Right lung (tissue), 5 donors: ENCODE data around the gene PIK3R2. TPM values are rescaled to one million over a fixed set of nuclear protein-coding genes. Genes with fewer than 3 reads are reported as not detected.

ENCODE experiments used
- DNase-seq, 2 donors: peaks; one replicate each; pipeline ENCODE4 v3.0.0-alpha.2; 2013
- polyA plus RNA-seq, 5 donors: library from polyadenylated mRNA; unstranded; fragments of 120-200 nt; gene quantifications; one replicate each; pipeline versions ENCODE4 v1.2.1 to v1.2.3, GENCODE V29; 2013; ENCODE audit warnings: inconsistent platforms in 1 of 5, low replicate concordance in 1 of 5; ENCODE audit not compliant: insufficient read length in 5 of 5, insufficient read depth in 1 of 5

Gene PIK3R2
- polyA plus RNA-seq, 5 donors = 20.7 to 57.0 (median 27.6) TPM

- DNase-seq = no peak
Observed at GRCh38 chr19:18122860-18123795, 29.8 kb upstream of the PIK3R2 start.

DNA sequence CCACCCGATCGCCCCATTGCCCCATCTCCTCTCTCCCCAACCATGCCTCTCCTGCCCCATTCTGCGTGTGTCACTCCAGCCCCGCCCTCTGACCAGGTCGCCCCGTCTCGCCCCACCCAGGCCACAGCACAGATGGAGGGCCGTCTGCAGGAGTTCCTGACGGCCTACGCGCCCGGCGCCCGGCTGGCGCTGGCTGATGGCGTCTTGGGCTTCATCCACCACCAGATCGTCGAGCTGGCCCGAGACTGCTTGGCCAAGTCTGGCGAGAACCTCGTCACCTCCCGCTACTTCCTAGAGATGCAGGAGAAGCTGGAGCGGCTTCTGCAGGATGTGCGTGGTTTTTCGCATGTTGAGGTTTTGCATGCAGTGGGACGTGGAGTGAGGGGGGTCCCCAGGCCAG lies 29.1 kb upstream of the PIK3R2 start:
- DNase-seq = no peak

DNA sequence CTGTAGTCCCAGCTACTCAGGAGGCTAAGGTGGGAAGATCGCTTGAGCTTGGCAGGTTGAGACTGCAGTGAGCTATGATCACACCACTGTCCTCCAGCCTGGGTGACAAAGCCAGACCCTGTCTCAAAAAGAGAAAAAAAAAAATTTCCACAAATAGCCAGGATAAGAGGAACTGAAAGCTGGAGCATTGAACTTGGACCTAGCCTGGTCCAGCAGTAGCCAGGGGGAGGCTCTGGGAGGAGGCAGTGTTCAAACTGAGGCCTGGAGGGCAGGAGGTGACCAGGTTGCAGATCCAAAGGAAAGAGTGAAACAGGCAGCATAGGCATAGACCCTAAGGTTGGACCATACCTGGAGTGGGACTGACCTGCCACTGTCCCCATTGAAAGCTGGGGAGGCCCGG lies 26.9 kb upstream of the PIK3R2 start:
- DNase-seq = no peak

DNA sequence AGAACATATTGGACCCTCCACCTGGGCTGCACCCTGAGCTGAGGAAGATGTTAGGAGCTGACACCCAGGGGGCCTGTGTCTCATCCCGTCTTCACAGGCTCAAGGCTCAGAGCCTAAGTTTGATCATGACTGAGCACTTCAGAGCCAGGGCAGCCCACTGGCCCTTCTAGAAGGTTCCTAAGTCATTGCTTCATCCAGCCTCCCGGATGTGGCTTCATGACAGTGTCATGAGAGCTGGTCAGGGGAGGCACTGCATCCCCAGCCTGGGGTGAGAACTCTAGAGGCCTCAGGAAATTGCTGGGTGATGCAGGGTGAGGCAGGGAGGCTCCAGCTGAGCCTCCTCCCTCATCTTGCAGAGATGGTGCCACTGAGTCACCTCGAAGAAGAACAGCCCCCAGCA lies 24.9 kb upstream of the PIK3R2 start:
- DNase-seq = no peak

DNA sequence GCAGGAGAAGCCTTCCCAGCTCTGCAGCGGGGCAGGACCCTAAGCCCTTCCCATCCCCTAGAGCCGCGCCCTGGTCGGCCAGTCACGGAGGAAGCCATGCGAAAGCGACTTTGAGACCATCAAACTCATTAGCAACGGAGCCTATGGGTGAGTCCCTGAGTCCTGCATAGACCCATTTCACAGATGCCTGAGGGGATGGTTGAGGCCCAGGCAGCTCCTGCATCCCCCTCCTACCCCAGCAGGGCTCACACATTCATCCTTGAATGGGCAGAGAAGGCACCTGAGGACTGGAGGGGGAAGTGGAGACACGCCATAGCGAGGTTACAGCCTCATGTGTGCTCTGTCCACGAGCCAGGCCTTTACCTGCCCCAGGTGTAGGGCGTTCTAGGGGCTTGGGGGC lies 24.2 kb upstream of the PIK3R2 start:
- no peak for DNase-seq

DNA sequence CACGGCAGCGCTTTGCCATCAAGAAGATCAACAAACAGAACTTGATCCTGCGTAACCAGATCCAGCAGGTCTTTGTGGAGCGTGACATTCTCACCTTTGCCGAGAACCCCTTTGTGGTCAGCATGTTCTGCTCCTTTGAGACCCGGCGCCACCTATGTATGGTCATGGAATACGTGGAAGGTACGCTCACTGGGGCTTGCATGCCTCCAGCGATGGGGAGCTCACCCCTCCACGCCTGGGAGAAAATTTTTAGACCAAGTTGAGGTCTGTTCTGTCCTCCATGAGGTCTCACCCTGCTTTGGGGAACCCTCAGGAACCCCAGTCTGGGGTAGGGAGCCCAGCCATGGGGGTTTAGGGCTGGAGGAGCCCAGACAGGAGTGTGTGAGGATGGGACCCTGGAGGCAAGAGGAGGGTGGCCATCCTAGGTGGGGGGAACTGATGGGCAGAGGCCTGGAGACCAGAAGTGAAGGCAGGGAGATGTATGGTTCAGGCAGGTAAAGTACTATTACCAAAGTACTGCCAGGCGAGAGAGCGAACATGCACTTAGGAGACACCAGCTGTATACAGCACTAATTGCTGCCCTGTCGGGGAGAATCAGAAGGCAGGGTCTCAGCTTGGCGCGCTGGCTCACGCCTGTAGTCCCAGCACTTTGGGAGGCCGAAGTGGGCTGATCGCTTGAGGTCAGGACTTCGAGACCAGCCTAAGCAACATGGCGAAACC lies 22.3 kb upstream of the PIK3R2 start:
- no peak for DNase-seq

- no peak for DNase-seq
Observed at GRCh38 chr19:18131841-18132596, 20.9 kb upstream of the PIK3R2 start.

- DNase-seq = no peak
Observed at GRCh38 chr19:18135712-18136584, 17.0 kb upstream of the PIK3R2 start.

GRCh38 chr19:18137242-18137641 lies 15.7 kb upstream of the PIK3R2 start:
- no peak for DNase-seq

DNA sequence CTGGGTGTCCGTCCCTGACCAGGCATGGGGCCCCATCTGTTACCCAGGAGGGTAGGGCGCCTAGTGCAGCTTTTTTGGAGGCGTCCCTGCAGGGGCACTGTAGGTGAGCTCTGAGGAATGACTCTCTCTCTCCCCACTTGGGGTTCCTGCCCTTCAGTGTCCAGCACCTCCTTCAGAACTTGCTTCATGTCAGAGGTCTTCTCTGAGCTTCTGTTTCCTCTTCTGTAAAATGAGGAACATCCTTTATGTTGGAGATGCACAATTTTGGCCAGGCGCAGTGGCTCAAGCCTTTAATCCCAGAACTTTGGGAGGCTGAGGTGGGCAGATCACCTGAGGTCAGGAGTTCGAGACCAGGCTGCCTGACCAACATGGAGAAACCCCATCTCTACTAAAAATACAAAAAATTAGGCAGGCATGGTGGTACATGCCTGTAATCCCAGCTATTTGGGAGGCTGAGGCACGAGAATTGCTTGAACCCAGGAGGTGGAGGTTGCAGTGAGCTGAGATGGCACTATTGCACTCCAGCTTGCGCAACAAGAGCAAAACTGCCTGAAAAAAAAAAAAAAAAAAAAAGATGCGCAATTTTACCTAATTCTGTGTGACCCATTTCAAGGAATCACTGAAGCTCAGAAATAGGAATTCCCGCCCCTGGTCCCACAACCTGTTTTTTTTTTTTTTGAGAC lies 15.2 kb upstream of the PIK3R2 start:
- DNase-seq = no peak

GRCh38 chr19:18140473-18140872 lies 12.5 kb upstream of the PIK3R2 start:
- no peak for DNase-seq

DNA sequence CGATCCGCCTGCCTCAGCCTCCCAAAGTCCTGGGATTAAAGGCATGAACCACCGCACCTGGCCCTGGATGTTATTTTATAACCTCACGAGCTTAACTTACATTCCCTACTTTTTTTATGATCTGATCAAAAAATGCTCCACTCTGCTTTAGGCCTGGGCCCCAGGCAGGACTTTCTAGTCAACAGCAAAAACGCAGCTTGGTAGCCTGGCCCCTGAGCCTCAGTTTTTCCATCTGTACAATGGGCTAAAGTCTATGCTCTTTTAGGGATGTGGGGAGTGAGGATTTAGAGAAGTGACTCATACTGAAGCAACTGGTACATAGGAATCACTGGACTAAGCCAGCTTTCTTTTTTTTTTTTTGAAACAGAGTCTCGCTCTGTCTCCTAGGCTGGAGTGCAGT lies 11.9 kb upstream of the PIK3R2 start:
- DNase-seq = no peak

DNA sequence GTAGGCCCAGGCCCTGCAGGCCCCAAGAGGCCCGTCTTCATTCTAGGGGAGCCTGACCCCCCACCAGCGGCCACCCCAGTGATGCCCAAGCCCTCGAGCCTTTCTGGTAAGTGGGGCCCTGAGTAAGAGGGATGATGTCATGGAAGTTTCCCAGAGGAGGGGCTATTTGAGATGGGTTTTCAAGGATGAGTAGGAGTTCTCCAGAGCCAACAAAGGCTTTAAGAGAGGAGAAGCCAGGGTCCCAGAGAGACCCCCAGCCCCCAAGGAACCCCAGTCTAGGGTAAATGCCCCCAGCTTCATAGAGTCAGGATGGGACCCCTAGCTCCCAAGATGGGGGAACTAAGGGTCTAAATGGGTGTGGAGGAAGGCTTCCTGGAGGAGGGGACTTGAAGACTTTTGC lies 9.1 kb upstream of the PIK3R2 start:
- DNase-seq = no peak

- no peak for DNase-seq
Observed at GRCh38 chr19:18144361-18144760, 8.6 kb upstream of the PIK3R2 start.

DNA sequence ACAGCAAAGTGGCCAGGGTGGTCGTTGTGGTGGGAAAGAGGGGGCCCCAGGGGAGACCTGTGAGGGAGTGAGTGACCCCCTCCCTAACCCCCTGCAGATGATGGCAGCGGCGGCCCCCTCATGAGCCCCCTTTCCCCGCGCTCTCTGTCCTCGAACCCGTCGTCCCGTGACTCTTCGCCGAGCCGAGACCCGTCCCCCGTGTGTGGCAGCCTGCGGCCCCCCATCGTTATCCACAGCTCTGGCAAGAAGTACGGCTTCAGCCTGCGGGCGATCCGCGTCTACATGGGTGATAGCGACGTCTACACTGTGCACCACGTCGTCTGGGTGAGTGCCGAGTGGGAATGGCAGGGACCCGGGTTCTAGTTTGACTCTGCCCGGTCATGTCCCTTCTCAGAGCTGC lies 8.1 kb upstream of the PIK3R2 start:
- DNase-seq = no peak

GRCh38 chr19:18145391-18145999 lies 7.5 kb upstream of the PIK3R2 start:
- no peak for DNase-seq

GRCh38 chr19:18147396-18147795 lies 5.6 kb upstream of the PIK3R2 start:
- no peak for DNase-seq

DNA sequence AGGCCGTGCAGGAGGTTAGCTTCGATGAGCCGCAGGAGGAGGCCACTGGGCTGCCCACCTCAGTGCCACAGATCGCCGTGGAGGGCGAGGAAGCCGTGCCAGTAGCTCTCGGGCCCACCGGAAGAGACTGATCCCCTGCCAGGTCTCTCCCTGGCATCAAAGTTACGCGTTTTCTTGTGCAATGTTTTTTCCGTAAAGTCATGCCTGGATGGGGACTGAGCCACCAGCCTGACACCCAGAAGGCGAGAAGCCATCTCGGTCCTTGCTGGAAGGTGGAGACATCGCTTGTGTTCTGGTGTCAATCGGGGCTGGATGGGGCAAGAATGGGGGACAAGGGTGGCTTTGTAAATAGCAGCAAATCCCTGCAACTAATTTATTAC lies 3.4 kb upstream of the PIK3R2 start:
- no peak for DNase-seq

GRCh38 chr19:18150776-18151624 lies 2.0 kb upstream of the PIK3R2 start:
- DNase-seq = no peak
